ENCODE results near the gene SCAMP5.

DNA sequence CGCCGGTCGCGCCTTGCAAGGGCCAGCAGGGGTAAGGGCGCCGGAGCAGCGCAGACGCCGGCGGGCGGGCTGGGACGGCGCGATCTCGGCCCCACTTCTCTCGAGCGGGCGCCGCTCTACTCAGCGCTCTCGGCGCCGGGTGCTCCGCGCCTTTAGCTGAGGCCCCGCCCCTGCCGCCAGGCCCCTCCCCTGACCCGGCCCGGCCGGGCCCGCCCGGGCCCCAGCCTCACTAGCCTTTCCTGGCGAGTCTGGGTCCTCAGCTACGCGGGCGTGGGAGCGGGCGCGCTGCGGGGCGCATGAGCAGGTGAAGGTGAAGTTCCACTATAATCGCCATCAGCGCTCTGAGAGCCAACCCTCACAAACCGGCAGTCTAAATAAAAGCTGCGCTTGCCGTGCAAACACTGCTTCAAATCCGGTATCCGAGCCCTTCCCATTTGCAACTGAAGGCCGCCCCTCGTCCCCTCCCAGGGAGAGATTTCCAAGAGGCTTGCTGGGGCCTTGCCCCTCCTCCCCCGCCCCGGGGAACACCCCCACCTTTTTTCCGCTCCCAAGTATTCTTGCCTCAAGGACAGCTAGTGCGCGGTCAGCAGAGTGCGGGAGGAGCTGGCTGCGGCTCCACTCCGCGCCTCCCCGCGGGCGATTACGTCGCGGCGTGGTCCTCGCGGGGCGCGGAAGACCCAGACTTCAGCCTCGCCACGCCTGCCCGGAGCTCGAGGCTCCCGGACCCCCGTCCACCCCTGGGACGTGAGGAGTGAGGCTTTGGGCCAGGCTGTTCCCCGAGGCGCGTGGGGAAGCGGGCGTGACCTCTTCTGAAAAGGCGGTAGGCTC lies 38.5 kb upstream of the SCAMP5 start, which contains the start of gene RPP25:
- TF ChIP-seq EZH2 (IDR thresholded peaks at IDR 0.05; ENCODE audit: borderline replicate concordance, low read length), result no peak
- TF ChIP-seq, protein P1, sequence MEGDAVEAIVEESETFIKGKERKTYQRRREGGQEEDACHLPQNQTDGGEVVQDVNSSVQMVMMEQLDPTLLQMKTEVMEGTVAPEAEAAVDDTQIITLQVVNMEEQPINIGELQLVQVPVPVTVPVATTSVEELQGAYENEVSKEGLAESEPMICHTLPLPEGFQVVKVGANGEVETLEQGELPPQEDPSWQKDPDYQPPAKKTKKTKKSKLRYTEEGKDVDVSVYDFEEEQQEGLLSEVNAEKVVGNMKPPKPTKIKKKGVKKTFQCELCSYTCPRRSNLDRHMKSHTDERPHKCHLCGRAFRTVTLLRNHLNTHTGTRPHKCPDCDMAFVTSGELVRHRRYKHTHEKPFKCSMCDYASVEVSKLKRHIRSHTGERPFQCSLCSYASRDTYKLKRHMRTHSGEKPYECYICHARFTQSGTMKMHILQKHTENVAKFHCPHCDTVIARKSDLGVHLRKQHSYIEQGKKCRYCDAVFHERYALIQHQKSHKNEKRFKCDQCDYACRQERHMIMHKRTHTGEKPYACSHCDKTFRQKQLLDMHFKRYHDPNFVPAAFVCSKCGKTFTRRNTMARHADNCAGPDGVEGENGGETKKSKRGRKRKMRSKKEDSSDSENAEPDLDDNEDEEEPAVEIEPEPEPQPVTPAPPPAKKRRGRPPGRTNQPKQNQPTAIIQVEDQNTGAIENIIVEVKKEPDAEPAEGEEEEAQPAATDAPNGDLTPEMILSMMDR (conservative IDR thresholded peaks at IDR 0.05 in 1 of 2, IDR thresholded peaks at IDR 0.05 in 1 of 2; ENCODE audit: extremely low read depth in 1 of 2, insufficient read depth in 1 of 2, low read depth in 1 of 2, low read length in 2 of 2), result no peak
